Glomerular visceral epithelial cell (primary cell): ENCODE results near the gene LANCL1.

ENCODE experiments used
- DNase-seq: peaks from one replicate; pipeline ENCODE4 v3.0.0-alpha.2; 2016; ENCODE audit errors: extremely low spot score

The LANCL1 gene

DNA sequence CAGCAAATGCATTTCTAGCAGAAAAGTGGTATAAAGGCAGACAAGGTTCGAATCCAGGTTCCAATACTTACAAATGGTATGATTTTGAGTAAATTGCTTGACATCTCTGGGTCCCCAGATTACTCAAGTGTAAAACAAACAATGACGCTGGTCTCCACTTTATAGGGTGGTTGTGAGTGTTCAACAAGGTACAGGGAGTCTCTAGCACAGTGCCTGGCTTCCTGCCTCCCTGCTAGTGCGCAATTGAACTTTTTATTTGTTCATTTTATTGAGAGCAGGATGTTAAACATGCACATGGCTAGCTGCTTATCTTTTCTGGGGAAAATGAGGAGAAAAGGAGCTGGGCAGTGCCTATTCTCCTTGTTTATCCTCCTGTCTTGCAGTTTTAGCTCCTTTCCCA is 86.7 kb downstream of the LANCL1 start:
- no peak for DNase-seq

DNA sequence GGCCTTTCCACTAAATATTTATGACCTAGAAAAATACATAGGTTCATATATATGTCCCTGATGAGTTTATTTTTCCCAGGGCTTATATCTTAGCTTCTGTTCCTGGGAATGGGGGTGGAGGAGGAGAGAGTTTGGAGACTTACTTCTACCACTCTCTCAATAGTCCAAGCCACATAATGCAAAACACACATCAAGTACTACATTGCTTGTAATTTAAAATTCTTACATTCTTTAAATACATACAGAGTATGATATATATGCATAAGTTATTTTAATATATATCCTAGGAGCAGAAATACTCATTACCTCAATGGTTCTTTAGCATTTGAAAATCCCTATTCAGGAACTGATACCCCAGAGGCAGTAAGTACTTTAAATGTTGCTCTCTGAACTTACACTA is 88.4 kb downstream of the LANCL1 start:
- no peak for DNase-seq

DNA sequence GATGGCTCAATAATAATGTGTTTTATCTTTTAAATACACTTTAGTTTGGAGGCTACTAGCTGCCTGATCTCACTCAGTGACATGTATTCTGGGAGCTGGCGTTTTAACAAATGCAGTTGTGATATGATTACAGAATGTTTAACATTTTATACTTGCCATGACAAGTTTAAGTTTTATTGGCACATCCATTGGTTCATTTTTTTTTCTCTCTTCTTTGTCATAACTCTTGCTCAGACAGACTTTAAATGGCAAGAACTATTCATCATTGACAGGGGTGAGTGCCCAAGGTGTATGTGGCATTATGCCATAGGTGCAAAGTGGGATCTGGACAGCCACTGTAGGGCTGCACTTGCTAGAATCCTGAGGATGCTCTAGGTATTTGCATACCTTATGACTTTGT is 89.5 kb downstream of the LANCL1 start:
- no peak for DNase-seq
